ENCODE results near the gene LOX. TPM values are rescaled to one million over a fixed set of nuclear protein-coding genes. Genes with fewer than 3 reads are reported as not detected.

LOX gene
- polyA plus RNA-seq, 1 donor from 2014 or later, result 0.52 TPM

- Histone ChIP-seq H3K9me2 (ENCODE audit: insufficient read depth, low read length) (no peaks in the 10 kb centered on the region), H3K27ac (ENCODE audit: low read length) (no peak overlapping the region), H3K4me2 (ENCODE audit: low read length) (no peak overlapping the region), H3K27me3 (ENCODE audit: insufficient read depth, low read depth, low read length) (no peaks in the 10 kb centered on the region), H3K9ac (ENCODE audit: low read length) (no peak overlapping the region), H2AFZ (ENCODE audit: low read depth, low read length) (no peak overlapping the region), H3K79me2 (replicated peaks; ENCODE audit: insufficient read depth, low read length) (no peaks in the 10 kb centered on the region), H4K20me1 (ENCODE audit: insufficient read depth) (no peaks in the 10 kb centered on the region), H3K9me3 (ENCODE audit: low read length) (no peaks in the 10 kb centered on the region), H3K36me3 (ENCODE audit: insufficient read depth, low read length) (no peaks in the 10 kb centered on the region), H3K4me3 (ENCODE audit: low read length) (no peak overlapping the region), H3F3A (ENCODE audit: insufficient read depth, low read length, poor library complexity, severe bottlenecking) (no peaks in the 10 kb centered on the region)
- TF ChIP-seq EP300 (conservative IDR thresholded peaks at IDR 0.05; ENCODE audit: poor library complexity, severe bottlenecking), result no peak
- no peak for TF ChIP-seq RAD21 (conservative IDR thresholded peaks at IDR 0.05)
- TF ChIP-seq EZH2 (IDR thresholded peaks at IDR 0.05; ENCODE audit: borderline replicate concordance, insufficient read depth, low read length, poor library complexity, severe bottlenecking), result no peak
- TF ChIP-seq TAF1 (IDR thresholded peaks at IDR 0.05; ENCODE audit: low read depth), result no peak
- TF ChIP-seq MXI1 (conservative IDR thresholded peaks at IDR 0.05; ENCODE audit: poor library complexity, severe bottlenecking), result no peak
- no peak for TF ChIP-seq REST (IDR thresholded peaks at IDR 0.05; ENCODE audit: borderline replicate concordance)
- no peak for TF ChIP-seq CTCF (IDR thresholded peaks at IDR 0.05; ENCODE audit: poor library complexity, severe bottlenecking)
- no peak for TF ChIP-seq POLR2AphosphoS5 (IDR thresholded peaks at IDR 0.05)
- no peak for TF ChIP-seq SMC3 (conservative IDR thresholded peaks at IDR 0.05; ENCODE audit: poor library complexity)
Measured at GRCh38 chr5:122126177-122126755, 48.2 kb upstream of the LOX start.

GRCh38 chr5:122124766-122125165 is 46.7 kb upstream of the LOX start:
- no peaks in the 10 kb centered on the region for H3K36me3 ChIP-seq (ENCODE audit: insufficient read depth, low read length)
- no peak overlapping the region for H3K4me2 ChIP-seq (ENCODE audit: low read length)
- H3K9me3 ChIP-seq (ENCODE audit: low read length), result no peaks in the 10 kb centered on the region
- no peak overlapping the region for H3K4me3 ChIP-seq (ENCODE audit: low read length)
- no peaks in the 10 kb centered on the region for H3F3A ChIP-seq (ENCODE audit: insufficient read depth, low read length, poor library complexity, severe bottlenecking)
- H3K9ac ChIP-seq (ENCODE audit: low read length), result no peak overlapping the region
- H3K79me2 ChIP-seq (replicated peaks; ENCODE audit: insufficient read depth, low read length), result no peaks in the 10 kb centered on the region
- no peak for TF ChIP-seq RAD21 (conservative IDR thresholded peaks at IDR 0.05)
- no peak for TF ChIP-seq EZH2 (IDR thresholded peaks at IDR 0.05; ENCODE audit: borderline replicate concordance, insufficient read depth, low read length, poor library complexity, severe bottlenecking)
- TF ChIP-seq SMC3 (conservative IDR thresholded peaks at IDR 0.05; ENCODE audit: poor library complexity), result no peak
- TF ChIP-seq MXI1 (conservative IDR thresholded peaks at IDR 0.05; ENCODE audit: poor library complexity, severe bottlenecking), result no peak
- TF ChIP-seq REST (IDR thresholded peaks at IDR 0.05; ENCODE audit: borderline replicate concordance), result no peak
- H3K9me2 ChIP-seq (ENCODE audit: insufficient read depth, low read length), result no peaks in the 10 kb centered on the region
- no peaks in the 10 kb centered on the region for H4K20me1 ChIP-seq (ENCODE audit: insufficient read depth)
- H2AFZ ChIP-seq (ENCODE audit: low read depth, low read length), result no peak overlapping the region
- H3K27ac ChIP-seq (ENCODE audit: low read length), result no peak overlapping the region
- no peaks in the 10 kb centered on the region for H3K27me3 ChIP-seq (ENCODE audit: insufficient read depth, low read depth, low read length)

All from neural cell (in vitro differentiated cells).